ENCODE results near the gene USF1. TPM values are rescaled to one million over a fixed set of nuclear protein-coding genes. Genes with fewer than 3 reads are reported as not detected.
"Not testable (repeated sequence)": the region's sequence is repeated elsewhere in the genome, so short reads cannot be mapped to it uniquely, and the experiment has no call there.

Gene USF1
- total RNA-seq, 4 donors from 2014 or later = 44.8 to 87.5 (median 61.4) TPM

DNA sequence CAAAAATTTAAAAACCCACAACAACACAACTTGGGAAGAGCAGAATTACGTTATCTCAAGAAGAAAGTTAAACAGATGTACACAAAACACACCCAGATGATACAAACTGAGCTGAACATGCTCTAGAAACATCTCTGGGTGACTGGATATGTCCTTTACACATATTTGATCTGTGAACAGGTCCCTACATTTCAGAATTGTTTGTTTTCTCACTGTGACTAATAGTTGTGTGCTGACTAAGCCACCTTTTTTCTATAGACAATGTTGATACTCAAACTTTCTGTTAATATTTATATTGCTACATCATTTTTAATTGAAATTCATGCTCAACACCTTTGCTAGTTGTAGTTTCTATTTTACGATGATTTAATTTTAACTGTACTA, 23.8 kb downstream of the USF1 start:
- DNase-seq (ENCODE audit: low spot score) = no peak
- ATAC-seq (ENCODE audit: low FRiP score) = no peak
- no peak for TF ChIP-seq CTCF (IDR thresholded peaks at IDR 0.05)

DNA sequence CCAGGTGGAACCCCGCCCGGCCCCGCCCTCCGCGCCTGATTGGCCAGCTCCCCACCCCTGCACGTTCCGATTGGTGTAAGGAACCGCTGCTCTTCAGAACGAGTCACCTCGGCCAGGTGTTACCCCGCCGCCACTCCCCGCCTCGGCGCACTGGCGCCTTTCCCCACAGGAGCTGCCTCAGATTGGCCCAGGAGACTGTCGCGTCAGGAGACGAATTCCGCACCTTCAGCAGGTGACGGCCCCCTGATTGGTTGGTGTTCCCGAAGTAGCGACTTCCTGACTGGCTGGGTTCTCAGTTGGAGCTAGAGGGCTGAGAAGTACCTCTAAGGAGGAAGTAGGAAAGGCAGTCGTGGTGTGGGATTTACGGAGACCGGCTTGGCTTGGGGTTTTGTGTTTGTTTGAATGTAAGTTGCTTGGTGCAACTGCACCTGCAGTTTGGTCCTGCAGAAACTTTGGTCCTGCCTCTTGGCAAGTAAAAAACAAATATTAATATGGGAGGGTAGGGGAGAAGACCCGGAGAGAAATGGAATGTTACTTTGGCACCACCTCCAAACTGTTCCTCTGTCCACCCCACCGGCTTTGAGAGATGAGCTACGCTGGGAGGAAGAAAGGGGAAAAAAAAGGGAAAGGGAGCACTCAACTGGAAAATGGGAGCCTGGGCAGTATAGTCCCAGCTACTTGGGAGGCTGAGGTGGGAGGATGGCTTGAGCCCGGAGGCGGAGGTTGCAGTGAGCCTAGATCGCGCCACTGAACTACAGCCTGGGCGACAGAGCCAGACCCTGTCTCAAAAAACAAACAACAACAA, 24.4 kb downstream of the USF1 start:
- no peak for DNase-seq (ENCODE audit: low spot score)
- ATAC-seq (ENCODE audit: low FRiP score) = peak; percentile 93
- TF ChIP-seq CTCF (IDR thresholded peaks at IDR 0.05) = no peak

GRCh38 chr1:161020509-161021164, 25.1 kb downstream of the USF1 start, which contains the start of gene F11R:
TSS of gene F11R (minus strand) at chr1:161021152. CDS start at chr1:161021073, 79 bp downstream.
- TF ChIP-seq CTCF (IDR thresholded peaks at IDR 0.05) = peak in 1 of 3 donors; percentile 30
- DNase-seq (ENCODE audit: low spot score) = no peak

DNA sequence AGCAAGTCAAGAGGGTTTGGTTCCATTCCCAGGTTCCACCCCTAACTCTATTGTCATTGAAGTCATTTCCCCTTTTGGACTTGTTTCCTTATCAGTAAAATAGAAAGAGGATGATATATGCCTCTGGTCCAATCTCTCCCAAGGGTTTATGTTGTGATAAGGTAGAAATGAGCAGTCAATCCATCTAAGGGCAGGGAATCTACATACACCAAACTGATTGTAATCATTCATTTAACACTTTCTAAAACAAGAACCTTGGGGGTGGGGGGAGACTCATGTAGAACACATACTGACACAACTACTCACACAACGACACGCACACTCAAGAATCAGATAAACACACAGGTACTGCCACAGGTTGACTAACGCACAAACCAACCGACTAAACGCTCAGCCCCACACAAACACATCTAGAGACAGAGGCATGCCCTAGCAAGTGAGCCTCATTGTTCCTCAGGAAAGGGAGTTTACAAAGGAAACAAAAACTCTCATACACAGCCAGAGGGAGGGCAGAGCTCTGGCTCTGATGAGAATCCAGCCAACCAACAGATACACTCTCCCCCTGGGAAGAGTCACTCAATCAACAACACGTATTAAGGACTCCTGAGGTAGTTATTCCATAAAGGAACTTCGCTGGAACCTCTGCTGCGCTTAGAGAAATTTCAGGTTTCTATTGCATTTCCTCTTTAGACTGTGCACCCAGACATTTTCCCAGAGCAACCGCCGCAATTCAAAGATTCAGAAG, 25.9 kb downstream of the USF1 start:
- no peak for TF ChIP-seq CTCF (IDR thresholded peaks at IDR 0.05)
- ATAC-seq (ENCODE audit: low FRiP score) = no peak

More at GRCh38 chr1:161020509-161021164, 25.1 kb downstream of the USF1 start, which contains the start of gene F11R:
- ATAC-seq (ENCODE audit: low FRiP score) = peak; percentile 78

DNA sequence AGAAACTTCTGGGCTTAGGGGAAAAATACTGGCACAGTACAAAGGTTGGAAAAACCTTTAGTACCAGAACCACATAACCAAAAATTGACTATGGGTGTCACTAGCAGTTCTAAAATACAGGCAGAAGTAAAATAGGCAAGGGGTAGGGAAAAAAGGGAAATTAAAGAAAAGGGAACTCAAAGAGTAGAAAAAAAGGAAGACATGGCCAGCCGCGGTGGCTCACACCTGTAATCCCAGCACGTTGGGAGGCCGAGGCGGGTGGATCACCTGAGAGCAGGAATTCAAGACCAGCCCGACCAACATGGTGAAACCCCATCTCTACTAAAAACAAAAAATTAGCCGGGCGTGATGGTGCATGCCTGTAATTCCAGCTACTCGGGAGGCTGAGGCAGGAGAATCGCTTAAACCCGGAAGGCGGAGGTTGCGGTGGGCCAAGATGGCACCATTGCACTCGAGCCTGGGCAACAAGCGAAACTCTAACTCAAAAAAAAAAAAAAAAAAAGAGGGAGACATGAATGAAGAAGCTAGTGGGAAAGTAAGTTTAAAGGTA, 26.6 kb downstream of the USF1 start:
- not testable (repeated sequence) for DNase-seq (ENCODE audit: low spot score); ATAC-seq (ENCODE audit: low FRiP score)

More for the DNA sequence above, 25.9 kb downstream of the USF1 start:
- no peak for DNase-seq (ENCODE audit: low spot score)

DNA sequence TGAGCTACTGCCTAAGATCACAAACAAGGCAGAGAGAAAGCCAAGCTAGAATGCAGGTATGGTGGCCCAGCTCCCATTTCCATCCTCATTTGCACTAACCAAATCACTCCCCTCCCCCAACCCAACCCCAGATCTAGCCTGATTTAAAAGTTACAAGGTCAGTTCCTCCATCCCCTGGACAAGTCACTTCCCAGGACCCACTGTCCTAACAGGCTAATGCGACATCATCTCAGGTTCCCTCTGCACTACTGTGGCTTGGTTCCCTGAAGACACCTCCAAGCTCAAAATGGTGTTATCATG, 27.2 kb downstream of the USF1 start:
- no peak for TF ChIP-seq CTCF (IDR thresholded peaks at IDR 0.05)
- no peak for ATAC-seq (ENCODE audit: low FRiP score)
- no peak for DNase-seq (ENCODE audit: low spot score)
